ENCODE data around the gene TRAFD1.

TRAFD1 gene

GRCh38 chr12:112170971-112171596 is 45.7 kb downstream of the TRAFD1 start:
- TF ChIP-seq TARDBP (IDR thresholded peaks at IDR 0.05) (no peak), ARNT (IDR thresholded peaks at IDR 0.05) (no peak), CTBP1 (IDR thresholded peaks at IDR 0.05; ENCODE audit: borderline replicate concordance) (no peak), ZNF384 (IDR thresholded peaks at IDR 0.05) (no peak), NFRKB (IDR thresholded peaks at IDR 0.05) (no peak), ELF4 (IDR thresholded peaks at IDR 0.05) (no peak), FOXA1 (IDR thresholded peaks at IDR 0.05) (no peak), L3MBTL2 (conservative IDR thresholded peaks at IDR 0.05) (no peak), HDGF (IDR thresholded peaks at IDR 0.05; ENCODE audit: borderline replicate concordance) (no peak), FOXM1 (IDR thresholded peaks at IDR 0.05; ENCODE audit: borderline replicate concordance) (no peak)
- POLR2A ChIA-PET: no interaction called here
- CTCF ChIA-PET: no interaction called here
- no peak for DNase-seq (ENCODE audit: extremely low spot score)

- CTCF ChIA-PET: no interaction called here
These were observed 47.4 kb downstream of the TRAFD1 start for GRCh38 chr12:112172556-112173324.

GRCh38 chr12:112175361-112176155 is 50.2 kb downstream of the TRAFD1 start:
- POLR2A ChIA-PET: no interaction called here
- TF ChIP-seq ELF4 (IDR thresholded peaks at IDR 0.05) (no peak), BHLHE40 (IDR thresholded peaks at IDR 0.05; ENCODE audit: borderline replicate concordance) (no peak), FOXM1 (IDR thresholded peaks at IDR 0.05; ENCODE audit: borderline replicate concordance) (no peak), SP1 (IDR thresholded peaks at IDR 0.05) (no peak), FOXK2 (IDR thresholded peaks at IDR 0.05) (no peak), SUZ12 (IDR thresholded peaks at IDR 0.05) (no peak), CTBP1 (IDR thresholded peaks at IDR 0.05; ENCODE audit: borderline replicate concordance) (no peak), LEF1 (IDR thresholded peaks at IDR 0.05; ENCODE audit: borderline replicate concordance) (no peak), NFRKB (IDR thresholded peaks at IDR 0.05) (no peak)
- no peak for DNase-seq (ENCODE audit: extremely low spot score)
- CTCF ChIA-PET: no interaction called here

More at GRCh38 chr12:112172556-112173324, 47.4 kb downstream of the TRAFD1 start:
- no peak for DNase-seq (ENCODE audit: extremely low spot score)
- POLR2A ChIA-PET: no interaction called here
- TF ChIP-seq ZNF384 (IDR thresholded peaks at IDR 0.05) (no peak), NFRKB (IDR thresholded peaks at IDR 0.05) (no peak), SP1 (IDR thresholded peaks at IDR 0.05) (no peak), SUZ12 (IDR thresholded peaks at IDR 0.05) (no peak), HDGF (IDR thresholded peaks at IDR 0.05; ENCODE audit: borderline replicate concordance) (no peak), LEF1 (IDR thresholded peaks at IDR 0.05; ENCODE audit: borderline replicate concordance) (no peak), FOXK2 (IDR thresholded peaks at IDR 0.05) (no peak), FOXM1 (IDR thresholded peaks at IDR 0.05; ENCODE audit: borderline replicate concordance) (no peak), PKNOX1 (IDR thresholded peaks at IDR 0.05) (no peak), BHLHE40 (IDR thresholded peaks at IDR 0.05; ENCODE audit: borderline replicate concordance) (no peak), ARNT (IDR thresholded peaks at IDR 0.05) (no peak), TARDBP (IDR thresholded peaks at IDR 0.05) (no peak), FOXA1 (IDR thresholded peaks at IDR 0.05) (no peak), ELF4 (IDR thresholded peaks at IDR 0.05) (no peak), CTBP1 (IDR thresholded peaks at IDR 0.05; ENCODE audit: borderline replicate concordance) (no peak)

- ChIA-PET CTCF (no interaction called here), POLR2A (no interaction called here)
- DNase-seq (ENCODE audit: extremely low spot score): no peak
These were observed 51.1 kb downstream of the TRAFD1 start for GRCh38 chr12:112176321-112177010.

GRCh38 chr12:112178796-112179195 is 53.4 kb downstream of the TRAFD1 start:
- TF ChIP-seq L3MBTL2 (conservative IDR thresholded peaks at IDR 0.05) (no peak), FOXM1 (IDR thresholded peaks at IDR 0.05; ENCODE audit: borderline replicate concordance) (no peak), ARNT (IDR thresholded peaks at IDR 0.05) (no peak), ZNF384 (IDR thresholded peaks at IDR 0.05) (no peak), LEF1 (IDR thresholded peaks at IDR 0.05; ENCODE audit: borderline replicate concordance) (no peak), FOXK2 (IDR thresholded peaks at IDR 0.05) (no peak), FOXA1 (IDR thresholded peaks at IDR 0.05) (no peak), SUZ12 (IDR thresholded peaks at IDR 0.05) (no peak), TARDBP (IDR thresholded peaks at IDR 0.05) (no peak), PKNOX1 (IDR thresholded peaks at IDR 0.05) (no peak), HDGF (IDR thresholded peaks at IDR 0.05; ENCODE audit: borderline replicate concordance) (no peak), ELF4 (IDR thresholded peaks at IDR 0.05) (no peak), NFRKB (IDR thresholded peaks at IDR 0.05) (no peak), BHLHE40 (IDR thresholded peaks at IDR 0.05; ENCODE audit: borderline replicate concordance) (no peak), CTBP1 (IDR thresholded peaks at IDR 0.05; ENCODE audit: borderline replicate concordance) (no peak), SP1 (IDR thresholded peaks at IDR 0.05) (no peak)
- POLR2A ChIA-PET: no interaction called here
- CTCF ChIA-PET: no interaction called here
- DNase-seq (ENCODE audit: extremely low spot score): no peak

More at GRCh38 chr12:112176321-112177010, 51.1 kb downstream of the TRAFD1 start:
- no peak for TF ChIP-seq LEF1 (IDR thresholded peaks at IDR 0.05; ENCODE audit: borderline replicate concordance)
- no peak for TF ChIP-seq CTBP1 (IDR thresholded peaks at IDR 0.05; ENCODE audit: borderline replicate concordance)
- TF ChIP-seq FOXM1 (IDR thresholded peaks at IDR 0.05; ENCODE audit: borderline replicate concordance): no peak
- no peak for TF ChIP-seq SP1 (IDR thresholded peaks at IDR 0.05)
- TF ChIP-seq BHLHE40 (IDR thresholded peaks at IDR 0.05; ENCODE audit: borderline replicate concordance): no peak
- no peak for TF ChIP-seq NFRKB (IDR thresholded peaks at IDR 0.05)
- no peak for TF ChIP-seq ELF4 (IDR thresholded peaks at IDR 0.05)
- TF ChIP-seq SUZ12 (IDR thresholded peaks at IDR 0.05): no peak
- TF ChIP-seq HDGF (IDR thresholded peaks at IDR 0.05; ENCODE audit: borderline replicate concordance): no peak

Measured in HEK293T (cell line).